ENCODE data around the gene ZNF512B. TPM values are rescaled to one million over a fixed set of nuclear protein-coding genes. Genes with fewer than 3 reads are reported as not detected.
"Not testable (repeated sequence)": the region's sequence is repeated elsewhere in the genome, so short reads cannot be mapped to it uniquely, and the experiment has no call there.

ZNF512B gene
- total RNA-seq, 1 experiment from 2014 or later, result 6.6 TPM

- DNase-seq (ENCODE audit: extremely low read depth, low read depth), result no peak
Observed at GRCh38 chr20:63937596-63937995, 32.1 kb downstream of the ZNF512B start.

- DNase-seq (ENCODE audit: extremely low read depth, low read depth), result no peak
Observed at GRCh38 chr20:63935447-63935846, 34.3 kb downstream of the ZNF512B start.

DNA sequence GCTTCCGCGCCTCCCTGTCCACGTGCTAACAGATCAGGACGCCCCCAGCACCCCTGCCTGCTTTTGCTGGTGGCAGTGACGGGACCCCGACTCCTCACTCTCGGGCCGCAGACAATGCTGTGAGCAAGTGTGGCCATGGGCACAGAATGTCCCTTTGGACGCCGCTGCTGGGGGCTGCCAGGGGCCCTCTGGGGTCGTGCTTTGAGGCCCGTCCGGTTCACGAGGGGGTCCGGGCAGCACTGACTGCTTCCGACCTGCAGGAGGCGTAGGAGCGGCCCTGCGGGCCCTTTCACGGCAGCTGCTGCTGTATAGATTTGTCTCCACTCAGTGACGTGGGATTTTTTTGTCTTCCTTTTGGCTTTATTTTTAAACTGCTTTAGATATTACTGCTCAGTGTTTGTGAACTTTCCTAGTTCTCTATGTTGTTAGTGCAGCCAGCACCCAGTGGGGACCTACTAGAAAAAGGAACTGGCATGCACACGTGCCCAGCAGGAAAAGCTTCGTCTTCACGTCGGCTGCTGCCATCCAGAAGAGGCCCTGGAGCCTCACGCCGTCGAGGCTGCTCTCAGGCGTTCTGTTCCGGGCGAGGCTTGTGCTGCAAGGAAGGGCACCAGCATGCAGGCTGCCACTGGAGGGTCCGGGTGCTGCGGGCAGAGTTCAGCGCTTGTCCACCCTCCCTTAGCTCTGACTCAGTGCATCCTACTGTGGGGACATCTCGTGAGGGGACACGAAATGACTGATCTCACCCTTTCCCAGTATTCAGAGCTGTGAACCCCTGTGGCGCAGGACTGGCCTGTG, 35.3 kb downstream of the ZNF512B start:
- no peak for DNase-seq (ENCODE audit: extremely low read depth, low read depth)

DNA sequence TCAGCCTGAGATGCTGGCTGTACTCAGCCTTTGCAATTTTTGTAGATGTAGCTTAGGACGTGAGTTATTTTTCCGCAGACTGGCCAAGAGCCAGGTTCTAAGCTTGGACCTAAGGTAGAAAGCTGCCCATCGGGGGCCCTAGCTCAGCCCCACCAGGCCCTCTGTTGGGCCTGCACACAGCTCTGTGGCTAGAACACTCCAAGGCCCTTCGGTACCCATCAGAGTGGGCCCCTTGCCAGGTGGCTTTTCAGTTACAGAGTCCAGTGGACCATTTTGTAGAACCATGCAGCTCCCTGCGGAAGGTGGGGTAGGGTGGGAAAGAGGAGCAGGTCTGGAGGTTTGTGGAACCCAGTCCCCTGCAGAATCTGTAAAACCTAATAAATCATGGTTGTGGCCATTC, 36.1 kb downstream of the ZNF512B start:
- DNase-seq (ENCODE audit: extremely low read depth, low read depth), result no peak

DNA sequence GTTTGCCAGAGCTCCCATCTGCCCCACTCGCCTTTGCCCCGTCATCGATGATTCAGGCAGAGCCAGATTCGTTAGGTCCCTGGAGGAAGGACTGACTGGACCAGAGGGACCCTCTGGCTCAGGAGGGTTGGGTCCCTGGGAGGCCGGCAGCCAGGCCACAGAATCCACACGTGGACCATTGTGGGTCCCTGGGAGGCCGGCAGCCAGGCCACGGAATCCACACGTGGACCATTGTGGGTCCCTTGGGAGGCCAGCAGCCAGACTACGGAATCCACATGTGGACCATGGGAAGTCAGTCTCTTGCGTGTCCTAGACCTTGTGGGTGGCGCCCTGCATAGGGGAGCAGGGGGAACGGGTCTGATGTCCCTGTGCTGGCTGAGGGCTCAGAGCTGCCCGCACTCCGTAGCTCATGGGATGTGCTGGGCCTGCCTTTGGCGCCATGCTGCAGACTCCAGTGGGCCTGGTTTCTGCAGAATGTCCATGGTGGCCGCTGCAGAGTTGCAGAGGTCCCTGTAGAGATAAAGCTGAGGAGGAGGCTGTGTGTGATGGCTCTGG, 37.0 kb downstream of the ZNF512B start:
- DNase-seq (ENCODE audit: extremely low read depth, low read depth), result no peak

DNA sequence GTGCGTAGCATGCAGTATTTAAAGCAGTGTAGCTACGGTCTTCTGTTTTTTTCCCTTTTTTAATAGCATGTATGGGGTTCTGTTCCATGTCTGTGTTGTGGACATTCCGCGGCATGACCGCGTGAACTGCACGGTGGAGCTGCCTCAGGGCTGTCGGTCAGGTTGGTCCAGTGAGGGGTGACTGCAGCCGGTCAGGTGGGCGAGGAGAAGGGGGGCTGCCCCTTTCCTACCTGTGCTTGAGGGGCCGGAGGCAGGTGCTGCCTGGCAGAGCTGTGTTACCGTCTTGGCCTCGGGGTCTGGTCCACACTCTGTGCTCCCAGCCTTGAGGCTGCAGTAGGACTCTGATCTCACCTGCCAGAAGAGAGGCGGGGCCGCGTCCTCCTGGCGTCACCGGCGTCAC, 38.0 kb downstream of the ZNF512B start:
- no peak for DNase-seq (ENCODE audit: extremely low read depth, low read depth)

DNA sequence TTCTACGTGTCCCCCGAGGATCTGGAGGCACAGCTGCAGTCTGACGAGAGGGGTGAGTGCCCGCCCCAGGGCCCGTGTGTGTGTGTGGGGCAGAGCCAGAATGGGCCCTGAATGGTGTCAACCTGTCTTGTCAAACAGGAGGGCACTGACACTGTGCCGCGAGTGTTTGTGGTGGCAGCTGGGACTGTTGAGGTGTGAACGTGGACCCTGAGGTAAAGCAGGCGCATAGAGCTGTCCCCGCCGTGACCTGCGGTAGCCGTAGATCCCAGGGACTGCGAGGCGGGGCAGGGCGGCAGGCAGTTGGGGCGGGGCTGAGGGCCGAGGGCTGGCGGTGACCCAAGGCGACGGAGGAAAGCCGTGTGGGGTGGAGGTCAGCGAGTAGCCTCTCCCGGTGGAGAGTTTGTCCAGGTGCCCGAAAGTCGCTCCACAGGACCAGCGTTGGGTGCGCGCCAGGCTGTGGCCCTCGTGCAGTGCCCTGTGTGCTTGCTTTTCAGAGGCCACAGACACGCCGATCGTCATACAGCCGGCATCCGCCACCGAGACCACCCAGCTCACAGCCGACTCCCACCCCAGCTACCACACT, 38.7 kb downstream of the ZNF512B start:
- no peak for DNase-seq (ENCODE audit: extremely low read depth, low read depth)

DNA sequence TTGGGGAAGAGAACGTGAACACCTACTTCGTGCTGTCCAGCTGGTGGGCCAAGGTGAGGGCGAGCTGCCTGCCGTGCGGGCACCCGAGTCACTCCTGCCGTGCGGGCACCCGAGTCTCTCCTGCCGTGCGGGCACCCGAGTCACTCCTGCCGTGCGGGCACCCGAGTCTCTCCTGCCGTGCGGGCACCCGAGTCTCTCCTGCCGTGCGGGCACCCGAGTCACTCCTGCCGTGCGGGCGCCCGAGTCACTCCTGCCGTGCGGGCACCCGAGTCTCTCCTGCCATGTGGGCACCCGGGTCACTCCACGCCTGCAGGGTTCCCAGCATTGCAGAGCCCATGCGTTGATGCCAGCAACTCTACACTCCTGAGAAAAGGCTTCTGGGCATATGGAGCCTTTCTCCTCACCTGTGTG, 40.3 kb downstream of the ZNF512B start:
- DNase-seq (ENCODE audit: extremely low read depth, low read depth), result not testable (repeated sequence)

DNA sequence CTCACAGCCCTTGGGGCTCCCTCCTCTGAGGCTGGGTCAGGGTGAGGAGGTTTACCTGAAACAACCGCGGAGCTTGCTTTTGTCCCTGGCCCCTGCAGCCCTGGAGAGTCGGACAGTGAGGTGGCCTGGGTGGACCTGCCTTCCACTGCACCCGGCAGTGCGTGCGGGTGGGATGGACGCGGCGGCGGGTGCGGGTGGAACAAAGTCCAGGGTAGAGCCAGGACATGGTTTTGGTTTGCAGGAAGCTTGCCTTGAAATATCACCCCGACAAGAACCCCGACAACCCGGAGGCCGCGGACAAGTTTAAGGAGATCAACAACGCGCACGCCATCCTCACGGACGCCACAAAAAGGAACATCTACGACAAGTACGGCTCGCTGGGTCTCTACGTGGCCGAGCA, 40.7 kb downstream of the ZNF512B start:
- DNase-seq (ENCODE audit: extremely low read depth, low read depth), result no peak

- DNase-seq (ENCODE audit: extremely low read depth, low read depth), result no peak
Observed at GRCh38 chr20:63926298-63926697, 43.4 kb downstream of the ZNF512B start.

DNA sequence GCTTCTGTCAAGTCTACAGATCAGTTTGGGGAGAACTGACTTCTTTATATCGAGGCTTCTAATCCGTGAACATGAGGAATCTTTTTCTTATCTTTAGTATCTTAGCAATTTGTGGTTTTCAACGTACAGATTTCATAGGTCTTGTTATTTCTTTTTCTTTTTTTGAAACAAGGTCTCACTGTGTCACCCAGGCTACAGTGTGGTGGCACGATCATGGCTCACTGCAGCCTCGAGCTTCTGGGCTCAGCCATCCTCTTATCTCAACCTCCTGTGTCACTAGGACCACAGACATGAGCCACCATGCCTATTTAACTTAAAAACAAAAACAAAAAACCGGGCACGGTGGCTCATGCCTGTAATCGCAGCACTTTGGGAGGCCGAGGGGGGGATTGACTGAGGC, 45.5 kb downstream of the ZNF512B start:
- no peak for DNase-seq (ENCODE audit: extremely low read depth, low read depth)

- DNase-seq (ENCODE audit: extremely low read depth, low read depth), result no peak
Observed at GRCh38 chr20:63923651-63924050, 46.1 kb downstream of the ZNF512B start.

- DNase-seq (ENCODE audit: extremely low read depth, low read depth), result no peak
Observed at GRCh38 chr20:63920226-63920625, 49.5 kb downstream of the ZNF512B start.

GRCh38 chr20:63919130-63919529, 50.6 kb downstream of the ZNF512B start:
- DNase-seq (ENCODE audit: extremely low read depth, low read depth), result no peak

- no peak for DNase-seq (ENCODE audit: extremely low read depth, low read depth)
Observed at GRCh38 chr20:63917811-63918210, 51.9 kb downstream of the ZNF512B start.

- not testable (repeated sequence) for DNase-seq (ENCODE audit: extremely low read depth, low read depth)
Observed at GRCh38 chr20:63916371-63916939, 53.3 kb downstream of the ZNF512B start.

DNA sequence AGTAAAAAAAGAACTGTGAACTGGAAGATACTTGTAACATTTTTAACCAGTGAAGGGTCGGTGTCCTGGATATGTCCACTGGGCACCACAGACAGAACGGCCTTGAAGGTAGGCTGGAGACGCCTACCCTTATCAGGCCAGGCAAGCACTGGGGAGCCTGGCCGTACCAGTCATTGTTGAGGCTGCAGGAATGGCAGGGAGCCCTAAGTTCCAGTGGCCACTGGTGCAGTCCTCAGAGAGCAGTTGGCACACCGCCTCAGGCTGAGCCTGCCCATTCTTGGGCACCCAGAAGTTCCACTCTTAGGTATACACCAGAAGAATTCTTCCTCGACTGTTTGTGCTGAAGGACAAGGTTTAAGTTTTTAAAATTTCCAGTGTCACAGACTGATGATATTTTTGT, 54.3 kb downstream of the ZNF512B start:
- no peak for DNase-seq (ENCODE audit: extremely low read depth, low read depth)

GRCh38 chr20:63913768-63914167, 56.0 kb downstream of the ZNF512B start:
- no peak for DNase-seq (ENCODE audit: extremely low read depth, low read depth)

GRCh38 chr20:63911176-63911575, 58.6 kb downstream of the ZNF512B start:
- DNase-seq (ENCODE audit: extremely low read depth, low read depth), result no peak

DNA sequence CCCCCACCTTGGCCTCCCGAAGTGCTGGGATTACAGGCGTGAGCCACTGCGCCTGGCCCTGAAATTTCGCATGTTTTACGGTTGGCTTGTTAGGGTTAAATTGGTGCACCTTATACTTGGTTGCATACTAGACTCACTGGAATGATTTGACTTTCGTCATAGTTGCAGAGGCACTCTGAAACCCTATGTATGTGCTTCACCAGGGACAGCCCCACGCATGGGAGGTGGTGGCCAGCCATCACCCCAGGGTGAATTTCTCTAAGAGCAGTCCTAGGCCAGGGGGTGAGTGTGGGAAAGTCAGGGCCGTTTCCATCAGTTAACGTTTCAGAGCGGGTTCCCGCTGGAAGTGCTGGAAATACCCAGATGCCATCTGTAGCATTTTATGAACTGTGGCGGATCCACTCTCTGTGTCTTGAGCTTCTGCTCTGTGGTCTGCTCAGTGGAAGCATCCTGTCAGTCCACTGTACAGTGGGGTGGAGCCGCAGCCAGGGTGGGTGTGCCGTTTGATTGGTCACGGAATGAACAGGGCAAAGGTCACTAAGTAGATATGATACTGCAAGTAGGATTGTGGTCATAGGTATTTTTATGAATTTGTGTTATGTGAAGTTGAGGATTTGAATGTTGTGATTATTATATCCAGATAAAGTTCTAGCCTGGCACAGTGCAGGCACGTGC, 61.6 kb downstream of the ZNF512B start:
- DNase-seq (ENCODE audit: extremely low read depth, low read depth), result no peak
